Measurements from ENCODE around the gene TSPAN8.
A peak's percentile ranks its signal among the peaks of the same experiment; 100 is the strongest.
"Not testable (repeated sequence)": the region's sequence is repeated elsewhere in the genome, so short reads cannot be mapped to it uniquely, and the experiment has no call there.

TSPAN8 gene

GRCh38 chr12:71129364-71129763 is 28.4 kb downstream of the TSPAN8 start:
- peaks cover 0 to 19% (median 0%) of the 10 kb centered on the region in 4 donors for H3K4me1 ChIP-seq

GRCh38 chr12:71128191-71128788 is 29.5 kb downstream of the TSPAN8 start:
- TF ChIP-seq CTCF (IDR thresholded peaks at IDR 0.05) = no peak
- Histone ChIP-seq H3K27me3 (no peaks in the 10 kb centered on the region), H3K9me3 (no peaks in the 10 kb centered on the region), H3K4me1 (peaks cover 0 to 19% (median 0%) of the 10 kb centered on the region in 4 donors), H3K27ac (no peak overlapping the region), H3K36me3 (no peaks in the 10 kb centered on the region), H3K4me3 (no peak overlapping the region)
- intact Hi-C loops (cut with DNase I; ENCODE audit: low total_unique reads) = no loop called here
- no peak for DNase-seq

More at GRCh38 chr12:71129364-71129763, 28.4 kb downstream of the TSPAN8 start:
- DNase-seq = no peak
- no peak overlapping the region for H3K4me3 ChIP-seq
- intact Hi-C loops (cut with DNase I; ENCODE audit: low total_unique reads) = no loop called here
- H3K27ac ChIP-seq = no peak overlapping the region
- H3K27me3 ChIP-seq = no peaks in the 10 kb centered on the region
- H3K9me3 ChIP-seq = no peaks in the 10 kb centered on the region
- no peaks in the 10 kb centered on the region for H3K36me3 ChIP-seq
- TF ChIP-seq CTCF (IDR thresholded peaks at IDR 0.05) = no peak

- Histone ChIP-seq H3K36me3 (no peaks in the 10 kb centered on the region), H3K4me1 (peaks cover 0 to 19% (median 0%) of the 10 kb centered on the region in 4 donors), H3K4me3 (no peak overlapping the region), H3K9me3 (no peaks in the 10 kb centered on the region), H3K27ac (peak overlapping the region in 1 of 2 donors; percentile 8), H3K27me3 (no peaks in the 10 kb centered on the region)
- TF ChIP-seq CTCF (IDR thresholded peaks at IDR 0.05) = no peak
- no peak for DNase-seq
- intact Hi-C loops (cut with DNase I; ENCODE audit: low total_unique reads) = no loop called here
Measured at GRCh38 chr12:71125949-71126348, 31.9 kb downstream of the TSPAN8 start.

GRCh38 chr12:71125515-71125914 is 32.3 kb downstream of the TSPAN8 start:
- DNase-seq = no peak
- Histone ChIP-seq H3K27ac (peak overlapping the region in 1 of 2 donors; percentile 8), H3K4me1 (peaks cover 0 to 19% (median 0%) of the 10 kb centered on the region in 4 donors), H3K27me3 (no peaks in the 10 kb centered on the region), H3K9me3 (no peaks in the 10 kb centered on the region), H3K36me3 (no peaks in the 10 kb centered on the region), H3K4me3 (no peak overlapping the region)
- intact Hi-C loops (cut with DNase I; ENCODE audit: low total_unique reads) = no loop called here
- peak; percentile 6 to 18 for TF ChIP-seq CTCF (IDR thresholded peaks at IDR 0.05)

- no peaks in the 10 kb centered on the region for H3K36me3 ChIP-seq
- DNase-seq = no peak
- peak overlapping the region in 1 of 2 donors; percentile 8 for H3K27ac ChIP-seq
- no peak overlapping the region for H3K4me3 ChIP-seq
- intact Hi-C loops (cut with DNase I; ENCODE audit: low total_unique reads) = no loop called here
- peaks cover 0 to 19% (median 0%) of the 10 kb centered on the region in 4 donors for H3K4me1 ChIP-seq
- no peaks in the 10 kb centered on the region for H3K9me3 ChIP-seq
- no peaks in the 10 kb centered on the region for H3K27me3 ChIP-seq
- no peak for TF ChIP-seq CTCF (IDR thresholded peaks at IDR 0.05)
Measured at GRCh38 chr12:71124835-71125460, 32.9 kb downstream of the TSPAN8 start.

- H3K36me3 ChIP-seq; H3K4me3 ChIP-seq; H3K27me3 ChIP-seq; H3K9me3 ChIP-seq; intact Hi-C loops (cut with DNase I; ENCODE audit: low total_unique reads); H3K27ac ChIP-seq; DNase-seq; H3K4me1 ChIP-seq: not testable (repeated sequence)
Measured at GRCh38 chr12:71113148-71113547, 44.7 kb downstream of the TSPAN8 start.
